Trophoblast cell (in vitro differentiated cells and primary cell): ENCODE results near the gene WSCD1.

Experiments used
- DNase-seq, 2 donors: peaks; one replicate each; pipeline ENCODE4 v3.0.0-alpha.2; 2016
- H2AFZ ChIP-seq: 2 replicates; pipeline ENCODE4 v1.6.1; 2013; ENCODE audit warnings: low read length, moderate library complexity, mild to moderate bottlenecking; ENCODE audit not compliant: insufficient read depth, poor library complexity
- H2AK5ac ChIP-seq: 2 replicates; pipeline ENCODE4 v1.6.1; 2013; ENCODE audit warnings: mild to moderate bottlenecking, low read length
- H2BK120ac ChIP-seq: 2 replicates; pipeline ENCODE4 v1.6.1; 2013; ENCODE audit warnings: low read length, mild to moderate bottlenecking, moderate library complexity; ENCODE audit not compliant: insufficient read depth, poor library complexity
- H2BK12ac ChIP-seq: 2 replicates; pipeline ENCODE4 v1.6.1; 2013; ENCODE audit warnings: mild to moderate bottlenecking, low read length, moderate library complexity
- H2BK5ac ChIP-seq: 2 replicates; pipeline ENCODE4 v1.6.1; 2013; ENCODE audit warnings: low read length, low read depth, moderate library complexity, mild to moderate bottlenecking; ENCODE audit not compliant: poor library complexity
- H3K14ac ChIP-seq: 2 replicates; pipeline ENCODE4 v1.6.1; 2013; ENCODE audit warnings: mild to moderate bottlenecking, low read length
- H3K18ac ChIP-seq: 2 replicates; pipeline ENCODE4 v1.6.1; 2013; ENCODE audit warnings: mild to moderate bottlenecking, low read length
- H3K23ac ChIP-seq: 2 replicates; pipeline ENCODE4 v1.6.1; 2013; ENCODE audit warnings: low read length
- H3K27ac ChIP-seq: 2 replicates; pipeline ENCODE4 v1.5.1; 2013; ENCODE audit warnings: low read depth, mild to moderate bottlenecking, inconsistent platforms, low read length, moderate library complexity
- H3K27me3 ChIP-seq: 2 replicates; pipeline ENCODE4 v1.6.1; 2013; ENCODE audit warnings: inconsistent platforms, mild to moderate bottlenecking, low read length, moderate library complexity; ENCODE audit not compliant: insufficient read depth
- H3K36me3 ChIP-seq, 2 experiments: 1 replicate in 1 of 2; 2 replicates in 1 of 2; pipeline ENCODE4 v1.6.1; 2013; ENCODE audit warnings: low read length in 2 of 2, mild to moderate bottlenecking in 2 of 2, moderate library complexity in 1 of 2; ENCODE audit not compliant: insufficient read depth in 2 of 2, control insufficient read depth in 1 of 2
- H3K4ac ChIP-seq: 2 replicates; pipeline ENCODE4 v1.6.1; 2013; ENCODE audit warnings: low read depth, mild to moderate bottlenecking, low read length, moderate library complexity
- H3K4me1 ChIP-seq, 2 experiments: 1 replicate in 1 of 2; 2 replicates in 1 of 2; pipeline ENCODE4 v1.6.1; 2013; ENCODE audit warnings: low read length in 2 of 2, mild to moderate bottlenecking in 2 of 2, moderate library complexity in 1 of 2; ENCODE audit not compliant: insufficient read depth in 2 of 2, control insufficient read depth in 1 of 2
- H3K4me2 ChIP-seq: 2 replicates; pipeline ENCODE4 v1.6.1; 2013; ENCODE audit warnings: inconsistent platforms, mild to moderate bottlenecking, low read length, moderate library complexity
- H3K4me3 ChIP-seq: 2 replicates; pipeline ENCODE4 v1.5.1; 2013; ENCODE audit warnings: mild to moderate bottlenecking, low read depth, low read length, inconsistent platforms
- H3K79me1 ChIP-seq: one replicate; pipeline ENCODE4 v1.6.1; 2013; ENCODE audit warnings: low read length
- H3K79me2 ChIP-seq: 2 replicates; pipeline ENCODE4 v1.6.1; 2013; ENCODE audit warnings: low read length, mild to moderate bottlenecking; ENCODE audit not compliant: control insufficient read depth, insufficient read depth, poor library complexity
- H3K9ac ChIP-seq: 2 replicates; pipeline ENCODE4 v1.6.1; 2013; ENCODE audit warnings: mild to moderate bottlenecking, low read length
- H3K9me3 ChIP-seq: 2 replicates; pipeline ENCODE4 v1.6.1; 2013; ENCODE audit warnings: low read depth, mild to moderate bottlenecking, control low read depth, inconsistent platforms, low read length; ENCODE audit not compliant: insufficient read depth
- H4K12ac ChIP-seq: 2 replicates; pipeline ENCODE4 v1.6.1; 2013; ENCODE audit warnings: low read depth, mild to moderate bottlenecking, low read length, moderate library complexity
- H4K8ac ChIP-seq: 2 replicates; pipeline ENCODE4 v1.6.1; 2013; ENCODE audit warnings: low read depth, mild to moderate bottlenecking, low read length, moderate library complexity
- H4K91ac ChIP-seq: one replicate; pipeline ENCODE4 v1.6.1; 2013; ENCODE audit warnings: low read depth, mild to moderate bottlenecking, low read length, moderate library complexity
- WGBS: extraction: QIAGEN DNeasy Blood & Tissue Kit; methylation state at CpG from one replicate; pipeline ENCODE4 v1.1.7; 2013; ENCODE audit warnings: missing lambda C conversion rate; ENCODE audit not compliant: insufficient read length, insufficient coverage; ENCODE audit errors: extremely low coverage; 5-methylcytosine and 5-hydroxymethylcytosine counted together

Gene WSCD1

GRCh38 chr17:6097005-6097279, 26.8 kb downstream of the WSCD1 start:
- Histone ChIP-seq H3K18ac (no peak overlapping the region), H3K9ac (no peak overlapping the region), H3K4me2 (no peak overlapping the region), H3K27me3 (no peaks in the 10 kb centered on the region), H4K8ac (no peak overlapping the region), H3K4me3 (no peak overlapping the region), H3K14ac (no peak overlapping the region), H2AK5ac (no peak overlapping the region), H2AFZ (no peak overlapping the region), H3K9me3 (no peaks in the 10 kb centered on the region), H3K27ac (no peak overlapping the region), H3K36me3 (no peaks in the 10 kb centered on the region), H3K79me1 (no peaks in the 10 kb centered on the region), H2BK120ac (no peak overlapping the region), H3K4ac (no peak overlapping the region), H4K91ac (no peak overlapping the region), H3K79me2 (no peaks in the 10 kb centered on the region), H4K12ac (no peak overlapping the region), H3K23ac (no peak overlapping the region), H2BK12ac (no peak overlapping the region), H3K4me1 (no peaks in the 10 kb centered on the region), H2BK5ac (no peak overlapping the region)
- no CpG with 5 or more reads among the region's 10 CpGs for WGBS
- DNase-seq: no peak

- Histone ChIP-seq H3K4me3 (no peak overlapping the region), H3K18ac (no peak overlapping the region), H3K14ac (no peak overlapping the region), H3K79me1 (no peaks in the 10 kb centered on the region), H3K9ac (no peak overlapping the region), H2BK5ac (no peak overlapping the region), H2BK120ac (no peak overlapping the region), H2AK5ac (no peak overlapping the region), H3K9me3 (no peaks in the 10 kb centered on the region), H3K27ac (no peak overlapping the region), H3K36me3 (no peaks in the 10 kb centered on the region), H3K4ac (no peak overlapping the region), H3K79me2 (no peaks in the 10 kb centered on the region), H3K4me1 (no peaks in the 10 kb centered on the region), H3K23ac (no peak overlapping the region), H4K91ac (no peak overlapping the region), H2BK12ac (no peak overlapping the region), H2AFZ (no peak overlapping the region), H3K4me2 (no peak overlapping the region), H3K27me3 (no peaks in the 10 kb centered on the region), H4K8ac (no peak overlapping the region), H4K12ac (no peak overlapping the region)
- WGBS: no CpG with 5 or more reads among the region's 11 CpGs
- no peak for DNase-seq
Measured at GRCh38 chr17:6098050-6098822, 28.1 kb downstream of the WSCD1 start.

GRCh38 chr17:6098823-6099180, 28.6 kb downstream of the WSCD1 start:
- Histone ChIP-seq H3K4ac (no peak overlapping the region), H2BK12ac (no peak overlapping the region), H3K9me3 (no peaks in the 10 kb centered on the region), H3K79me2 (no peaks in the 10 kb centered on the region), H3K27ac (no peak overlapping the region), H3K36me3 (no peaks in the 10 kb centered on the region), H3K14ac (no peak overlapping the region), H3K9ac (no peak overlapping the region), H2BK5ac (no peak overlapping the region), H3K27me3 (no peaks in the 10 kb centered on the region), H3K79me1 (no peaks in the 10 kb centered on the region), H3K18ac (no peak overlapping the region), H3K4me1 (no peaks in the 10 kb centered on the region), H4K8ac (no peak overlapping the region), H3K23ac (no peak overlapping the region), H4K91ac (no peak overlapping the region), H3K4me3 (no peak overlapping the region), H2AFZ (no peak overlapping the region), H2AK5ac (no peak overlapping the region), H4K12ac (no peak overlapping the region), H3K4me2 (no peak overlapping the region), H2BK120ac (no peak overlapping the region)
- no peak for DNase-seq
- no CpG with 5 or more reads among the region's 1 CpG for WGBS

GRCh38 chr17:6099492-6099891, 29.3 kb downstream of the WSCD1 start:
- no peak for DNase-seq
- Histone ChIP-seq H3K18ac (no peak overlapping the region), H4K91ac (no peak overlapping the region), H3K9me3 (no peaks in the 10 kb centered on the region), H3K9ac (no peak overlapping the region), H4K12ac (no peak overlapping the region), H3K36me3 (no peaks in the 10 kb centered on the region), H3K14ac (no peak overlapping the region), H3K27ac (no peak overlapping the region), H3K79me1 (no peaks in the 10 kb centered on the region), H3K79me2 (no peaks in the 10 kb centered on the region), H3K23ac (no peak overlapping the region), H2AK5ac (no peak overlapping the region), H3K4me3 (no peak overlapping the region), H2AFZ (no peak overlapping the region), H4K8ac (no peak overlapping the region), H3K4ac (no peak overlapping the region), H2BK5ac (no peak overlapping the region), H2BK12ac (no peak overlapping the region), H2BK120ac (no peak overlapping the region), H3K4me2 (no peak overlapping the region), H3K27me3 (no peaks in the 10 kb centered on the region), H3K4me1 (no peaks in the 10 kb centered on the region)
- no CpG with 5 or more reads among the region's 8 CpGs for WGBS
